ENCODE results near the gene DYRK3.

DNA sequence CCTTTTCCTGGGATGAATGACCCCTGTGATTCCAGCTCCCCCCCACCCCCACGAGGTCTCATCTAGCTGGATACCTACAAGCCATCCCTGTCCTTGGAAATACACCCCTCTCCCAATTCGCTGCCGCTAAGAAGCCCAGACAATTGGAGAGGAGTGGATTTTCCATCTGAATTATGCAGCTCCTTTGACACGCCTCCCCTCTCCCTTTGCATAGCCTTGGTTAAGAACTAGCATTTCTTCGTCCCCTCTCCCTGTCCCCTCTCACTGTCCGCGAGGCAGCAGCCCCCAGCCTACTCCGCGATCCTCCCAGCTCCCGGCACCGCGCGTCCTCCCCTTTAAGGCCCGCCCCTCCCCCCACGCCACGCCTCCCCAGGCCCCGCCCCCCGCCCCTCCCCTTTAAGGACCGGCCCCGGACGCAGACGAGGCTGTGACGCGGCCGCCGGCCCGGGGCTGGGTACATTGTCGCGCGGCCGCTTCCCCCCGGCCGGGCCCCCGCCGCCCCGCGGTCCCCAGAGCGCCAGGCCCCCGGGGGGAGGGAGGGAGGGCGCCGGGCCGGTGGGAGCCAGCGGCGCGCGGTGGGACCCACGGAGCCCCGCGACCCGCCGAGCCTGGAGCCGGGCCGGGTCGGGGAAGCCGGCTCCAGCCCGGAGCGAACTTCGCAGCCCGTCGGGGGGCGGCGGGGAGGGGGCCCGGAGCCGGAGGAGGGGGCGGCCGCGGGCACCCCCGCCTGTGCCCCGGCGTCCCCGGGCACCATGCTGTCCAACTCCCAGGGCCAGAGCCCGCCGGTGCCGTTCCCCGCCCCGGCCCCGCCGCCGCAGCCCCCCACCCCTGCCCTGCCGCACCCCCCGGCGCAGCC is 49.4 kb downstream of the DYRK3 start, which contains the start of gene MAPKAPK2:
- no peak for TF ChIP-seq EP300 (IDR thresholded peaks at IDR 0.05; ENCODE audit: borderline replicate concordance in 1 of 2, low read depth in 2 of 2, low read length in 2 of 2)
- TF ChIP-seq POLR2A (IDR thresholded peaks at IDR 0.05; ENCODE audit: control extremely low read depth in 1 of 2, low read depth in 2 of 2, low read length in 2 of 2): no peak
- no peak for TF ChIP-seq POLR2AphosphoS5 (IDR thresholded peaks at IDR 0.05; ENCODE audit: low read depth, low read length)
- TF ChIP-seq, protein P1, sequence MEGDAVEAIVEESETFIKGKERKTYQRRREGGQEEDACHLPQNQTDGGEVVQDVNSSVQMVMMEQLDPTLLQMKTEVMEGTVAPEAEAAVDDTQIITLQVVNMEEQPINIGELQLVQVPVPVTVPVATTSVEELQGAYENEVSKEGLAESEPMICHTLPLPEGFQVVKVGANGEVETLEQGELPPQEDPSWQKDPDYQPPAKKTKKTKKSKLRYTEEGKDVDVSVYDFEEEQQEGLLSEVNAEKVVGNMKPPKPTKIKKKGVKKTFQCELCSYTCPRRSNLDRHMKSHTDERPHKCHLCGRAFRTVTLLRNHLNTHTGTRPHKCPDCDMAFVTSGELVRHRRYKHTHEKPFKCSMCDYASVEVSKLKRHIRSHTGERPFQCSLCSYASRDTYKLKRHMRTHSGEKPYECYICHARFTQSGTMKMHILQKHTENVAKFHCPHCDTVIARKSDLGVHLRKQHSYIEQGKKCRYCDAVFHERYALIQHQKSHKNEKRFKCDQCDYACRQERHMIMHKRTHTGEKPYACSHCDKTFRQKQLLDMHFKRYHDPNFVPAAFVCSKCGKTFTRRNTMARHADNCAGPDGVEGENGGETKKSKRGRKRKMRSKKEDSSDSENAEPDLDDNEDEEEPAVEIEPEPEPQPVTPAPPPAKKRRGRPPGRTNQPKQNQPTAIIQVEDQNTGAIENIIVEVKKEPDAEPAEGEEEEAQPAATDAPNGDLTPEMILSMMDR (IDR thresholded peaks at IDR 0.05; ENCODE audit: control extremely low read depth in 1 of 3, insufficient read depth in 1 of 3, low read depth in 1 of 3, low read length in 3 of 3): no peak
- TF ChIP-seq CBX8 (IDR thresholded peaks at IDR 0.05; ENCODE audit: borderline replicate concordance, low read depth, low read length): no peak
- TF ChIP-seq, protein P2, sequence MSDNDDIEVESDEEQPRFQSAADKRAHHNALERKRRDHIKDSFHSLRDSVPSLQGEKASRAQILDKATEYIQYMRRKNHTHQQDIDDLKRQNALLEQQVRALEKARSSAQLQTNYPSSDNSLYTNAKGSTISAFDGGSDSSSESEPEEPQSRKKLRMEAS (IDR thresholded peaks at IDR 0.05): no peak; the same call in 1 of the 2 replicates
- TF ChIP-seq, protein P3, sequence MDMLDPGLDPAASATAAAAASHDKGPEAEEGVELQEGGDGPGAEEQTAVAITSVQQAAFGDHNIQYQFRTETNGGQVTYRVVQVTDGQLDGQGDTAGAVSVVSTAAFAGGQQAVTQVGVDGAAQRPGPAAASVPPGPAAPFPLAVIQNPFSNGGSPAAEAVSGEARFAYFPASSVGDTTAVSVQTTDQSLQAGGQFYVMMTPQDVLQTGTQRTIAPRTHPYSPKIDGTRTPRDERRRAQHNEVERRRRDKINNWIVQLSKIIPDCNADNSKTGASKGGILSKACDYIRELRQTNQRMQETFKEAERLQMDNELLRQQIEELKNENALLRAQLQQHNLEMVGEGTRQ (IDR thresholded peaks at IDR 0.05; ENCODE audit: low read length): no peak
- TF ChIP-seq SIN3A (conservative IDR thresholded peaks at IDR 0.05 in 1 of 2, IDR thresholded peaks at IDR 0.05 in 1 of 2; ENCODE audit: low read depth in 1 of 2, low read length in 2 of 2): no peak
- TF ChIP-seq EZH2 (IDR thresholded peaks at IDR 0.05; ENCODE audit: low read depth, low read length, severe bottlenecking): no peak
- TF ChIP-seq TAF7 (optimal IDR thresholded peaks at IDR 0.05; ENCODE audit: borderline replicate concordance, low read depth, low read length): peak; percentile 35
- TF ChIP-seq BACH1 (IDR thresholded peaks at IDR 0.05; ENCODE audit: low read length): no peak
- no peak for TF ChIP-seq SP1 (IDR thresholded peaks at IDR 0.05; ENCODE audit: low read depth, low read length)

All from H1 (cell line).